ENCODE data around the gene CD44. TPM values are rescaled to one million over a fixed set of nuclear protein-coding genes. Genes with fewer than 3 reads are reported as not detected.
"Not testable (repeated sequence)": the region's sequence is repeated elsewhere in the genome, so short reads cannot be mapped to it uniquely, and the experiment has no call there.

Gene CD44
- total RNA-seq, 1 donor from 2014 or later: 613 TPM

GRCh38 chr11:35103366-35104208 lies 35.4 kb upstream of the CD44 start:
- no peak for ATAC-seq
- no peak for DNase-seq
- intact Hi-C loops (cut with DNase I): no loop called here

GRCh38 chr11:35104655-35105054 lies 34.3 kb upstream of the CD44 start:
- Histone ChIP-seq H3K4me1 (peaks cover 16% of the 10 kb centered on the region), H3K27me3 (ENCODE audit: low read depth) (no peaks in the 10 kb centered on the region), H3K9me3 (no peaks in the 10 kb centered on the region), H3K27ac (no peak overlapping the region), H3K36me3 (no peaks in the 10 kb centered on the region), H3K4me3 (no peak overlapping the region)
- intact Hi-C loops (cut with DNase I): no loop called here
- DNase-seq: no peak
- no peak for ATAC-seq
- TF ChIP-seq CTCF (IDR thresholded peaks at IDR 0.05): no peak

More at GRCh38 chr11:35103366-35104208, 35.4 kb upstream of the CD44 start:
- Histone ChIP-seq H3K4me3 (no peak overlapping the region), H3K4me1 (peaks cover 24% of the 10 kb centered on the region), H3K27ac (no peak overlapping the region), H3K36me3 (no peaks in the 10 kb centered on the region), H3K9me3 (no peaks in the 10 kb centered on the region), H3K27me3 (ENCODE audit: low read depth) (no peaks in the 10 kb centered on the region)
- no peak for TF ChIP-seq CTCF (IDR thresholded peaks at IDR 0.05)

GRCh38 chr11:35105319-35106079 lies 33.5 kb upstream of the CD44 start:
- Histone ChIP-seq H3K4me3 (no peak overlapping the region), H3K27me3 (ENCODE audit: low read depth) (no peaks in the 10 kb centered on the region), H3K36me3 (no peaks in the 10 kb centered on the region), H3K9me3 (no peaks in the 10 kb centered on the region), H3K27ac (no peak overlapping the region), H3K4me1 (peaks cover 10% of the 10 kb centered on the region)
- intact Hi-C loops (cut with DNase I): no loop called here
- DNase-seq (no peak), ATAC-seq (peak in 1 of 2 donors; percentile 38)
- TF ChIP-seq CTCF (IDR thresholded peaks at IDR 0.05): no peak

- peak; percentile 54 to 59 for ATAC-seq
- Histone ChIP-seq H3K27ac (no peak overlapping the region), H3K36me3 (no peaks in the 10 kb centered on the region), H3K4me3 (no peak overlapping the region), H3K9me3 (no peaks in the 10 kb centered on the region), H3K27me3 (ENCODE audit: low read depth) (no peaks in the 10 kb centered on the region), H3K4me1 (peaks cover 19% of the 10 kb centered on the region)
- intact Hi-C loops (cut with DNase I): no loop called here
- no peak for TF ChIP-seq CTCF (IDR thresholded peaks at IDR 0.05)
- no peak for DNase-seq
Observed at GRCh38 chr11:35106595-35106994, 32.4 kb upstream of the CD44 start.

GRCh38 chr11:35107861-35108260 lies 31.1 kb upstream of the CD44 start:
- Histone ChIP-seq H3K4me1 (peaks cover 23% of the 10 kb centered on the region), H3K4me3 (no peak overlapping the region), H3K27me3 (ENCODE audit: low read depth) (no peaks in the 10 kb centered on the region), H3K27ac (no peak overlapping the region), H3K36me3 (no peaks in the 10 kb centered on the region), H3K9me3 (no peaks in the 10 kb centered on the region)
- DNase-seq (no peak), ATAC-seq (no peak)
- no peak for TF ChIP-seq CTCF (IDR thresholded peaks at IDR 0.05)
- intact Hi-C loops (cut with DNase I): no loop called here

GRCh38 chr11:35108336-35108735 lies 30.6 kb upstream of the CD44 start:
- H3K27me3 ChIP-seq (ENCODE audit: low read depth); DNase-seq; H3K4me3 ChIP-seq; H3K27ac ChIP-seq; intact Hi-C loops (cut with DNase I); ATAC-seq; H3K9me3 ChIP-seq; H3K36me3 ChIP-seq: not testable (repeated sequence)
- H3K4me1 ChIP-seq: peaks cover 23% of the 10 kb centered on the region
